GM10266 (cell line): ENCODE results near the gene PRR35.

ENCODE experiments used
- DNase-seq: peaks from one replicate; pipeline ENCODE4 v3.0.0; 2012; ENCODE audit errors: extremely low spot score
- CTCF ChIP-seq: IDR thresholded peaks from 2 replicates; pipeline ENCODE4 v1.5.1; 2012; ENCODE audit warnings: mild to moderate bottlenecking, low read depth; ENCODE audit not compliant: control insufficient read depth, insufficient read depth; ENCODE audit errors: missing control alignments

Gene PRR35

GRCh38 chr16:529012-529575, 31.1 kb upstream of the PRR35 start:
- DNase-seq, result no peak
- no peak for TF ChIP-seq CTCF

- no peak for DNase-seq
- TF ChIP-seq CTCF, result no peak
These were observed 29.9 kb upstream of the PRR35 start for GRCh38 chr16:530111-530817.

DNA sequence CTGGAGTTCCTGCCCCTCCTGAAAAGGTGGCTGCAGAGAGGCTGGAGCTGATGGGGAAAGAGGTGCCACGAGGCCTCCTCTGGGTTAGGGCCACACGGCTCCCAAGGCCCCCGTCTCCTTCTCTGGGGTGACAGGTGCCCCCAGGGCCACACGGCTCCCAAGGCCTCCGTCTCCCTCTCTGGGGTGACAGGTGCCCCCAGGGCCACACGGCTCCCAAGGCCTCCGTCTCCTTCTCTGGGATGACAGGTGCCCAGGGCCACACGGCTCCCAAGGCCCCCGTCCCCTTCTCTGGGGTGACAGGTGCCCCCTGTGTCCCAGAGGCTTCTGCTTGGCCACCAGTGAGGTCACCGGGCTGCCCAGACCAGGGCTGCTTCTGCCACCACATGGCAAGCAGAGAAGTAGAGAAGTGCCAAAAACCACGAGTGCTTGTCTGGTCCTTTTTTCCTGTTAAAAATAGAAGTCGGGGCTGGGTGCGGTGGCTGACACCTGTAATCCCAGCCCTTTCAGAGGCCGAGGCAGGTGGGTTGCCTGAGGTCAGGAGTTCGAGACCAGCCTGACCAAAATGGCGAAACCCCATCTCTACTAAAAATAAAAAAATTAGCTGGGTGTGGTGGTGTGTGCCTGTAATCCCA, 28.6 kb upstream of the PRR35 start:
- DNase-seq, result no peak
- TF ChIP-seq CTCF, result no peak

GRCh38 chr16:533391-534123, 26.6 kb upstream of the PRR35 start:
- DNase-seq, result no peak
- TF ChIP-seq CTCF, result no peak

DNA sequence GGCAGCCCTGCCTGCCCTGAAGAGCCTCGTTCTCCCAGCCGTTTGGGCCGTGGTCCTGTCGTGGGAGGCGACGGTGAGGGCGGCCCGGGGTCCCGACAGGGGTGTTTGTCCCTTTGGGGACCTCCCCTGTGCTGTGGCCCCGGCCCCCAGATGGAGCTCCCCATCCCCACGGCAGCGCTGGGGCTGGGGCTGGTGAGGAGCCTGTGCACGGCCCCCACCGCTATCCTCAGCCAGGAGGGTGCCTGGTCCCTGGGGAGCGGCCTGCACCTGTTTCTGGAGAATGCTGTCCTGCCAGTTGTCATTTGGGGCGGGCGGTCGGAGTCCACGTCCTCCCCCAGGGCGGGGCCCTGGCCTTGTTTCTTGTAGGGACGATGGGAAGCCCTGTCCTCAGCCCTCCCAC, 26.1 kb upstream of the PRR35 start:
- no peak for DNase-seq
- TF ChIP-seq CTCF, result no peak

DNA sequence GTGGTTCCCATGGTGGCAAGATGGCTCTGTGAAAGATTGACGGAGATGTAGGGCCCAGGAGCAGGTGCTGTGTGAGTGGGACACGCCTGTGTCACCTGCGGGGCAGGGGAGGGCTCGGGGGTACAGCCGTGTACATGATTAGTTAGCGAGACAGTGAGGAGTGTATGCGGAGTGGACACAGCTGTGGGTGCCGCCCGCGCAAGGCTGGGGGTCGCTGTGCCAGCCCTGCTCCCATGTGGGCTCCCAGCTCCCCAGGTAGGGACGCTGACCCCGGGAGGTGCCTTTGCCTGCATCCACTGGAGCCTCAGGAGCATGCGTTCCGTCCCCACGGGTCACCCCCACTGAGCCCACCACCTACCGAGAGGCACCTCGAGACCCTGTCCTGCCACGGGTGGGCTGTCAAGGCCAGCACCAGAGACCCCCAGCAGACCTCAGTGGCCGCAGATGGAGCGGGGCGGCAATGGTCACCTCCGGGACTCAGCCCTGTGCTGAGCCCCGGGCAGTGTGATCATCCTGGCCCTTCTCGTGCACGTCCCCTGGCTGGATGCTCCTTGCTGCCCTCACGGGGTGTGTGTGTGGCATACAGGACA, 25.2 kb upstream of the PRR35 start:
- no peak for DNase-seq
- TF ChIP-seq CTCF, result no peak
